Smooth muscle cell (in vitro differentiated cells): ENCODE measurements around the gene DYRK2. TPM values are rescaled to one million over a fixed set of nuclear protein-coding genes. Genes with fewer than 3 reads are reported as not detected.

Source experiments
- DNase-seq: peaks from one replicate; lab custom pipeline; 2025; ENCODE audit not compliant: unreplicated experiment; lab: John Stamatoyannopoulos, UW
- H2AFZ ChIP-seq: fragments of 200-600 bp; sonication (generic); 2 replicates; pipeline ENCODE4 v1.6.0; 2016; ENCODE audit warnings: antibody characterized with exemption, low read depth, mild to moderate bottlenecking
- H3F3A ChIP-seq: fragments of 200-600 bp; sonication (generic); 2 replicates; pipeline ENCODE4 v1.6.0; 2017; ENCODE audit warnings: antibody characterized with exemption, low read depth
- H3K27ac ChIP-seq: fragments of 200-600 bp; sonication (generic); 2 replicates; pipeline ENCODE4 v1.5.1; 2016; ENCODE audit warnings: low read depth, mild to moderate bottlenecking
- H3K27me3 ChIP-seq: fragments of 200-600 bp; sonication (generic); 2 replicates; pipeline ENCODE4 v1.6.1; 2016; ENCODE audit warnings: low read depth, mild to moderate bottlenecking
- H3K36me3 ChIP-seq: fragments of 200-600 bp; sonication (generic); 2 replicates; pipeline ENCODE4 v1.5.1; 2016; ENCODE audit warnings: low read depth
- H3K4me1 ChIP-seq: fragments of 200-600 bp; sonication (generic); 2 replicates; pipeline ENCODE4 v1.5.1; 2016; ENCODE audit warnings: low read depth
- H3K4me2 ChIP-seq: fragments of 200-600 bp; sonication (generic); 2 replicates; pipeline ENCODE4 v1.6.0; 2016; ENCODE audit warnings: mild to moderate bottlenecking
- H3K4me3 ChIP-seq: fragments of 200-600 bp; sonication (generic); 2 replicates; pipeline ENCODE4 v1.5.1; 2016; ENCODE audit warnings: mild to moderate bottlenecking
- H3K79me2 ChIP-seq: fragments of 200-600 bp; sonication (generic); 2 replicates; pipeline ENCODE4 v1.6.0; 2016; ENCODE audit warnings: low read depth, mild to moderate bottlenecking
- H3K9ac ChIP-seq: fragments of 200-600 bp; sonication (generic); 2 replicates; pipeline ENCODE4 v1.6.0; 2016; ENCODE audit warnings: low read depth
- H3K9me3 ChIP-seq: fragments of 200-600 bp; sonication (generic); replicated peaks from 2 replicates; pipeline ENCODE4 v1.5.1; 2016; ENCODE audit warnings: low read depth
- H4K20me1 ChIP-seq: fragments of 200-600 bp; sonication (generic); 2 replicates; pipeline ENCODE4 v1.6.0; 2016; ENCODE audit warnings: low read depth
- WGBS: methylation state at CpG from one replicate; pipeline ENCODE4 v1.1.7; 2016; ENCODE audit warnings: low lambda C conversion rate; 5-methylcytosine and 5-hydroxymethylcytosine counted together
- polyA plus RNA-seq: library from polyadenylated mRNA; unstranded; fragments of >200 nt; fragmentation: Nextera tagmentation; extraction: Ambion mirVana; gene quantifications from 2 replicates; pipeline ENCODE4 v1.2.1, GENCODE V29; 2016
- total RNA-seq: library from RNA; depleted of rRNA; stranded (reverse); fragments of >200 nt; gene quantifications from 2 replicates; pipeline ENCODE4 v1.2.3, GENCODE V29; 2014
- TF ChIP-seq, protein P1 (sequence below): fragments of 200-600 bp; sonication (generic); IDR thresholded peaks from 2 replicates; pipeline ENCODE4 v1.5.1; 2017; ENCODE audit warnings: borderline replicate concordance, mild to moderate bottlenecking, antibody characterized with exemption; ENCODE audit not compliant: insufficient read depth, poor library complexity, severe bottlenecking

Gene DYRK2
- total and polyA plus RNA-seq, 2 experiments from 2014 or later: 44.0 to 64.1 TPM

DNA sequence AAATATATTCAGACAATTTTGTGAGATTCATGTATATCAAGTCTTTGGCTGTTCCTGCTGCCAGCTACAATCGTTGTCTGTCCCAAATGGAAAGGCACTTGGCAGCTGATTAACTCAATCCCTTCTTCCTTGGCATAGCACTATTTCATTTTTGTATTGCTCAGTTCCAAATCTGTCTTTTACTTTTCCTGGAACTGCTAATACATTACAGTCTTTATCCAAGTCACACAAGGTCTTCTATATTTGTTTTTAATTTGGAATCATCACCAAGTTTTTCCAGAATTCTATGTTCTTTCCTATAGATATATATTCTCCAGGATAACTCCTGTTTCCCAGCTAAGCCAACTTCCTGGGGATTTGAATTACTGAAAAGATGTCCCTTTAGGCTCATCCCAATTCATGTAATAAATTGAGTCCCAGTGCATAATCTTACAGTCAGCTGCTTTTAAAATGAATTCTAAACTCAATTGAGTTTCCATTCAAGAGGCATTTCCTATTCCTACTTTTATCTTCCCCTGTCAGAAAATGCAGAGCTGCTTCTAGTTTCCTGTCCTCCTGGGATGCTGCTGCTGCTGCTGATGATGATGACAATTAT, 45.9 kb downstream of the DYRK2 start:
- TF ChIP-seq, protein P1, sequence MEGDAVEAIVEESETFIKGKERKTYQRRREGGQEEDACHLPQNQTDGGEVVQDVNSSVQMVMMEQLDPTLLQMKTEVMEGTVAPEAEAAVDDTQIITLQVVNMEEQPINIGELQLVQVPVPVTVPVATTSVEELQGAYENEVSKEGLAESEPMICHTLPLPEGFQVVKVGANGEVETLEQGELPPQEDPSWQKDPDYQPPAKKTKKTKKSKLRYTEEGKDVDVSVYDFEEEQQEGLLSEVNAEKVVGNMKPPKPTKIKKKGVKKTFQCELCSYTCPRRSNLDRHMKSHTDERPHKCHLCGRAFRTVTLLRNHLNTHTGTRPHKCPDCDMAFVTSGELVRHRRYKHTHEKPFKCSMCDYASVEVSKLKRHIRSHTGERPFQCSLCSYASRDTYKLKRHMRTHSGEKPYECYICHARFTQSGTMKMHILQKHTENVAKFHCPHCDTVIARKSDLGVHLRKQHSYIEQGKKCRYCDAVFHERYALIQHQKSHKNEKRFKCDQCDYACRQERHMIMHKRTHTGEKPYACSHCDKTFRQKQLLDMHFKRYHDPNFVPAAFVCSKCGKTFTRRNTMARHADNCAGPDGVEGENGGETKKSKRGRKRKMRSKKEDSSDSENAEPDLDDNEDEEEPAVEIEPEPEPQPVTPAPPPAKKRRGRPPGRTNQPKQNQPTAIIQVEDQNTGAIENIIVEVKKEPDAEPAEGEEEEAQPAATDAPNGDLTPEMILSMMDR: no peak
- peaks cover 9% of the 10 kb centered on the region for H3F3A ChIP-seq
- no peaks in the 10 kb centered on the region for H3K36me3 ChIP-seq
- H3K9me3 ChIP-seq: no peaks in the 10 kb centered on the region
- H2AFZ ChIP-seq: no peak overlapping the region
- no peak overlapping the region for H3K9ac ChIP-seq
- DNase-seq: no peak
- no peak overlapping the region for H3K27ac ChIP-seq
- no peak overlapping the region for H3K4me3 ChIP-seq
- no peak overlapping the region for H3K4me2 ChIP-seq
- peaks cover 21% of the 10 kb centered on the region for H3K4me1 ChIP-seq
- H3K79me2 ChIP-seq: peaks cover 10% of the 10 kb centered on the region
- H4K20me1 ChIP-seq: no peaks in the 10 kb centered on the region
- H3K27me3 ChIP-seq: no peaks in the 10 kb centered on the region
- WGBS: 80% methylated on average over 1 of the region's 1 CpG

GRCh38 chr12:67695974-67696373, 47.4 kb downstream of the DYRK2 start:
- Histone ChIP-seq H3K27ac (no peak overlapping the region), H3F3A (peaks cover 8% of the 10 kb centered on the region), H3K27me3 (no peaks in the 10 kb centered on the region), H3K4me2 (no peak overlapping the region), H2AFZ (no peak overlapping the region), H3K9me3 (no peaks in the 10 kb centered on the region), H3K9ac (no peak overlapping the region), H3K36me3 (no peaks in the 10 kb centered on the region), H3K4me3 (no peak overlapping the region), H4K20me1 (no peaks in the 10 kb centered on the region), H3K4me1 (peaks cover 10% of the 10 kb centered on the region), H3K79me2 (peaks cover 10% of the 10 kb centered on the region)
- no peak for DNase-seq
- 87% methylated on average over 2 of the region's 2 CpGs for WGBS
- TF ChIP-seq, protein P1: no peak

GRCh38 chr12:67697443-67697842, 48.9 kb downstream of the DYRK2 start:
- 10% methylated on average over 2 of the region's 2 CpGs for WGBS
- Histone ChIP-seq H3K4me2 (peak overlapping the region; percentile 77), H4K20me1 (no peaks in the 10 kb centered on the region), H3K9me3 (no peaks in the 10 kb centered on the region), H3K9ac (no peak overlapping the region), H3K27me3 (no peaks in the 10 kb centered on the region), H3K27ac (peak overlapping the region; percentile 87), H3K4me3 (no peak overlapping the region), H3K4me1 (peaks cover 6% of the 10 kb centered on the region), H3K79me2 (peaks cover 7% of the 10 kb centered on the region), H3K36me3 (no peaks in the 10 kb centered on the region), H2AFZ (no peak overlapping the region), H3F3A (peaks cover 5% of the 10 kb centered on the region)
- DNase-seq: no peak
- TF ChIP-seq, protein P1: no peak

DNA sequence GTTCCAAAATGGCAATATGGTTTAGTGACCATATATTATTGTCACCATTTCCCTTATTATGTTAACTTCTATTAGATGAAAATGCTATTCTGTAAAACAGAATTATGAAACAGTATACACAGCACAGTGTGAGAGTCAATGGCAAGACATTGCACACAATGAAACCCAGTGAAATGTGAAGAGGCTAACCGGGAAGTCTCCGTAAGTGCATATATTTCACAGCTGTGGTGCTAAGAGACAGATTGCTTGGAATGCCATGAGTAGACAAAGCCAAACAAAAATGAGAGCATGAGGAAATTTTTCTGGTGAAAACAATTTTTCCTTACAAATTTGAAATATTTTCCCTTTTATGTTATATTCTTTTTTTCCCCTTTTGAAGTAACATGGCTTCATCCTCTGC, 49.4 kb downstream of the DYRK2 start:
- WGBS: 46% methylated on average over 2 of the region's 2 CpGs
- H4K20me1 ChIP-seq: no peaks in the 10 kb centered on the region
- no peak for DNase-seq
- no peaks in the 10 kb centered on the region for H3K9me3 ChIP-seq
- H3K9ac ChIP-seq: peak overlapping the region; percentile 57
- no peaks in the 10 kb centered on the region for H3K27me3 ChIP-seq
- H3K4me3 ChIP-seq: peak overlapping the region; percentile 6
- peak overlapping the region; percentile 77 for H3K4me2 ChIP-seq
- H2AFZ ChIP-seq: no peak overlapping the region
- peaks cover 6% of the 10 kb centered on the region for H3K4me1 ChIP-seq
- H3K27ac ChIP-seq: peak overlapping the region; percentile 87
- no peaks in the 10 kb centered on the region for H3K36me3 ChIP-seq
- TF ChIP-seq, protein P1: no peak
- peaks cover 2% of the 10 kb centered on the region for H3K79me2 ChIP-seq
- peaks cover 5% of the 10 kb centered on the region for H3F3A ChIP-seq
